MM.1S (cell line): ENCODE data around the gene RAB20.

Experiments used
- DNase-seq: peaks from one replicate; pipeline ENCODE4 v3.0.0-alpha.2; 2015
- H2AFZ ChIP-seq: fragments of 300-600 bp; sonication (generic); 2 replicates; pipeline ENCODE4 v1.6.0; 2016; ENCODE audit warnings: antibody characterized with exemption, low read length
- H3F3A ChIP-seq: fragments of 300-600 bp; sonication (generic); 2 replicates; pipeline ENCODE4 v1.6.1; 2016; ENCODE audit warnings: mild to moderate bottlenecking, antibody characterized with exemption, low read length, moderate library complexity, mixed read lengths; ENCODE audit not compliant: insufficient read depth
- H3K27ac ChIP-seq: fragments of 300-600 bp; sonication (generic); 2 replicates; pipeline ENCODE4 v1.5.1; 2016; ENCODE audit warnings: mild to moderate bottlenecking, low read length
- H3K27me3 ChIP-seq: fragments of 300-600 bp; sonication (generic); replicated peaks from 2 replicates; pipeline ENCODE4 v1.6.0; 2016; ENCODE audit warnings: low read length; ENCODE audit not compliant: insufficient read depth
- H3K36me3 ChIP-seq: fragments of 300-600 bp; sonication (generic); replicated peaks from 2 replicates; pipeline ENCODE4 v1.6.1; 2016; ENCODE audit warnings: mild to moderate bottlenecking, low read length, mixed read lengths; ENCODE audit not compliant: insufficient read depth
- H3K4me1 ChIP-seq: fragments of 300-600 bp; sonication (generic); 2 replicates; pipeline ENCODE4 v1.6.1; 2016; ENCODE audit warnings: low read length, mixed read lengths
- H3K4me2 ChIP-seq: fragments of 300-600 bp; sonication (generic); 2 replicates; pipeline ENCODE4 v1.6.0; 2016; ENCODE audit warnings: low read depth, low read length
- H3K4me3 ChIP-seq: fragments of 300-600 bp; sonication (generic); 2 replicates; pipeline ENCODE4 v1.5.1; 2016; ENCODE audit warnings: low read length, mixed read lengths
- H3K79me2 ChIP-seq: fragments of 300-600 bp; sonication (generic); 2 replicates; pipeline ENCODE4 v1.6.1; 2016; ENCODE audit warnings: mixed run types, low read length, mixed read lengths
- H3K9ac ChIP-seq: fragments of 300-600 bp; sonication (generic); 2 replicates; pipeline ENCODE4 v1.6.1; 2016; ENCODE audit warnings: low read length, mixed read lengths
- H3K9me2 ChIP-seq: fragments of 300-600 bp; sonication (generic); replicated peaks from 2 replicates; pipeline ENCODE4 v1.6.1; 2016; ENCODE audit warnings: mild to moderate bottlenecking, low read length, mixed read lengths; ENCODE audit not compliant: insufficient read depth
- H3K9me3 ChIP-seq: fragments of 300-600 bp; sonication (generic); replicated peaks from 2 replicates; pipeline ENCODE4 v1.6.1; 2016; ENCODE audit warnings: mild to moderate bottlenecking, low read length, mixed read lengths; ENCODE audit not compliant: insufficient read depth
- H4K20me1 ChIP-seq: fragments of 300-600 bp; sonication (generic); 2 replicates; pipeline ENCODE4 v1.6.1; 2016; ENCODE audit warnings: mild to moderate bottlenecking, low read length, moderate library complexity, mixed read lengths; ENCODE audit not compliant: insufficient read depth
- CTCF ChIP-seq: fragments of 300-600 bp; sonication (generic); IDR thresholded peaks from 2 replicates; pipeline ENCODE4 v1.5.1; 2016; ENCODE audit warnings: antibody characterized with exemption, low read length, mixed read lengths
- EZH2 ChIP-seq: fragments of 300-600 bp; sonication (generic); optimal IDR thresholded peaks from 2 replicates; pipeline ENCODE3; 2017; ENCODE audit warnings: low read depth, mild to moderate bottlenecking, antibody characterized with exemption, low read length, mixed read lengths
- EZH2phosphoT487 ChIP-seq: fragments of 300-600 bp; sonication (generic); IDR thresholded peaks from 2 replicates; pipeline ENCODE4 v1.6.1; 2018; ENCODE audit warnings: antibody characterized with exemption, low read length

Gene RAB20

DNA sequence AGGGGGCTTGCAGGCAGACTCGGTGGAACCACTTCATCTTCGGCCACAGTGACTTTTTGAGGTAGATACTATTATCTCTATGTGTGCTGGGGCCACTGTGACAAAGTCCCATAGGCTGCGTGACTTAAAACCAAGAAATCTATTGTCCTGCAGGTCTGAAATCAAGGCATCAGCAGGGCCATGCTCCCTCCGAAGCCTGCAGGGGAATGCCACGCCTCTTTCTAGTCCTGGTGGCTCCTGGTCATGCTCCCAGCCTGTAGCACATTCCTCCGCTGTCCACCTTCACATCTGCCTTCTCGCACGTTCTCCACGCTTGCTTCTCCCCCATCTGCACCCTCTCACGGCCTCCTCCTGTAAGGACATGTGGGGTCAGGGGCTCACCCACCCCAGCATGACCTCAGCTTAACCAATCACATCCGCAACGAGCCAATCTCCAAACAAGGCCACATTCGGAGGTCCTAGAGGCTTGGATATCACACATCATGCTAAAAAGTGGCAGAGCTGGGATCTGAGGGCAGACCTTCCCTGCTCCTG, 21.0 kb upstream of the RAB20 start:
- Histone ChIP-seq H4K20me1 (no peaks in the 10 kb centered on the region), H3K79me2 (no peaks in the 10 kb centered on the region), H3K27me3 (no peaks in the 10 kb centered on the region), H3K4me3 (no peak overlapping the region), H3K9me3 (no peaks in the 10 kb centered on the region), H3K27ac (no peak overlapping the region), H3K9me2 (no peaks in the 10 kb centered on the region), H3F3A (no peaks in the 10 kb centered on the region), H3K9ac (no peak overlapping the region), H2AFZ (no peak overlapping the region), H3K4me2 (no peak overlapping the region), H3K36me3 (no peaks in the 10 kb centered on the region), H3K4me1 (no peaks in the 10 kb centered on the region)
- no peak for DNase-seq
- TF ChIP-seq EZH2 (no peak), CTCF (no peak), EZH2phosphoT487 (no peak)

- Histone ChIP-seq H3K9ac (no peak overlapping the region), H3K27ac (no peak overlapping the region), H3F3A (no peaks in the 10 kb centered on the region), H3K36me3 (no peaks in the 10 kb centered on the region), H3K4me2 (no peak overlapping the region), H3K27me3 (no peaks in the 10 kb centered on the region), H3K4me1 (no peaks in the 10 kb centered on the region), H2AFZ (no peak overlapping the region), H3K9me2 (no peaks in the 10 kb centered on the region), H3K4me3 (no peak overlapping the region), H3K9me3 (no peaks in the 10 kb centered on the region), H3K79me2 (no peaks in the 10 kb centered on the region), H4K20me1 (no peaks in the 10 kb centered on the region)
- no peak for DNase-seq
- TF ChIP-seq EZH2phosphoT487 (no peak), EZH2 (no peak), CTCF (no peak)
Observed at GRCh38 chr13:110581506-110582185, 20.1 kb upstream of the RAB20 start.

- TF ChIP-seq EZH2, result no peak
- TF ChIP-seq EZH2phosphoT487, result no peak
- H3F3A ChIP-seq, result no peaks in the 10 kb centered on the region; the same call in 1 of the 2 replicates
- H3K9me3 ChIP-seq, result no peaks in the 10 kb centered on the region
- H3K4me3 ChIP-seq, result no peak overlapping the region
- no peak overlapping the region for H3K27ac ChIP-seq
- no peaks in the 10 kb centered on the region for H3K36me3 ChIP-seq
- no peaks in the 10 kb centered on the region for H3K9me2 ChIP-seq
- H2AFZ ChIP-seq, result no peak overlapping the region
- no peaks in the 10 kb centered on the region for H4K20me1 ChIP-seq
- no peaks in the 10 kb centered on the region for H3K4me1 ChIP-seq
- H3K4me2 ChIP-seq, result no peak overlapping the region
- no peak overlapping the region for H3K9ac ChIP-seq
- no peaks in the 10 kb centered on the region for H3K79me2 ChIP-seq
- DNase-seq, result no peak
- H3K27me3 ChIP-seq, result no peaks in the 10 kb centered on the region
Observed at GRCh38 chr13:110580800-110581199, 19.3 kb upstream of the RAB20 start.

GRCh38 chr13:110578363-110578762, 16.8 kb upstream of the RAB20 start:
- Histone ChIP-seq H2AFZ (no peak overlapping the region), H3K9ac (no peak overlapping the region), H3K4me1 (no peaks in the 10 kb centered on the region), H3K79me2 (no peaks in the 10 kb centered on the region), H3K27me3 (no peaks in the 10 kb centered on the region), H3K27ac (no peak overlapping the region), H3K9me2 (no peaks in the 10 kb centered on the region), H4K20me1 (no peaks in the 10 kb centered on the region), H3K9me3 (no peaks in the 10 kb centered on the region), H3F3A (no peaks in the 10 kb centered on the region; the same call in 1 of the 2 replicates), H3K4me2 (no peak overlapping the region), H3K36me3 (no peaks in the 10 kb centered on the region), H3K4me3 (no peak overlapping the region)
- no peak for TF ChIP-seq EZH2
- no peak for TF ChIP-seq CTCF
- no peak for TF ChIP-seq EZH2phosphoT487
- no peak for DNase-seq
